Cardiac muscle cell (in vitro differentiated cells and primary cell): Measurements from ENCODE around the gene CYP2J2. TPM values are rescaled to one million over a fixed set of nuclear protein-coding genes. Genes with fewer than 3 reads are reported as not detected.

Experiments used
- polyA plus RNA-seq: library from polyadenylated mRNA; unstranded; fragments of >200 nt; fragmentation: Nextera tagmentation; extraction: Ambion mirVana; gene quantifications from 2 replicates; pipeline ENCODE4 v1.2.1, GENCODE V29; 2016
- total RNA-seq: library from RNA; depleted of rRNA; stranded (reverse); fragments of >200 nt; gene quantifications from 2 replicates; pipeline ENCODE4 v1.2.3, GENCODE V29; 2016

The CYP2J2 gene
- total and polyA plus RNA-seq, 2 experiments from 2014 or later: 3.4 to 7.6 TPM

Other genes starting within 250 kb of the CYP2J2 start
- 9.5 and 10.4 TPM in 2 replicates for gene HOOK1, start 111.8 kb downstream of the CYP2J2 start, total RNA-seq
- 12.9 and 15.5 TPM in 2 replicates for gene HOOK1, start 111.8 kb downstream of the CYP2J2 start, polyA plus RNA-seq
- gene C1orf87, start 147.0 kb upstream of the CYP2J2 start, total RNA-seq: not detected in 2 replicates
- gene C1orf87, start 147.0 kb upstream of the CYP2J2 start, polyA plus RNA-seq: not detected in 2 replicates